ENCODE data around the gene RPS25.
A peak's percentile ranks its signal among the peaks of the same experiment; 100 is the strongest.

RPS25 gene

DNA sequence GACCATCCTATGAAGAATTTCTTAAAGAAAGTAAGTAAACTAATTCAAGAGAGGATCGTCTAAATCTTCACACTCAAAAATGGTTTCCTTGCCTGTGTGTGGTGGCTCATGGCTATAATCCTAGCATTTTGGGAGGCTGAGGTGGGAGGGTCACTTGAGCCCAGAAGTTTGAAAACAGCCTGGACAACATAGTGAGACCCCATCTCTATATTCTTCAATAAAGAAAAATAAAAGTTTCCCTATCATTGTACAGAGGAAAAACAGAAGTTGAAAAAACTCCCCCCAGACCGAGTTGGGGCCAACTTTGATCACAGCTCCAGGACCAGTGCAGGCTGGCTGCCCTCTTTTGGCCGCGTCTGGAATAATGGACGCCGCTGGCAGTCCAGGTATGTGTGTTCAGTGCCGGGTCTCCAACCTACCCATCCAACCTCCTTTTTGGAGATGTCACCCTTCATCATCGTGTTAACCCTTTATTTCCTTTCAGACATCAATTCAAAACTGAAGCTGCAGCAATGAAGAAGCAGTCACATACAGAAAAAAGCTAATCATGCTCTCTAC, 3.0 kb downstream of the RPS25 start:
- DNase-seq (ENCODE audit: low read depth) = no peak
- TF ChIP-seq CTCF (conservative IDR thresholded peaks at IDR 0.05; ENCODE audit: low read depth, low read length) = peak; percentile 42
- H3K4me3 ChIP-seq (ENCODE audit: low read depth, low read length) = no peak overlapping the region

GRCh38 chr11:119014209-119014924, 3.8 kb downstream of the RPS25 start:
- DNase-seq (ENCODE audit: low read depth) = no peak
- no peak for TF ChIP-seq CTCF (conservative IDR thresholded peaks at IDR 0.05; ENCODE audit: low read depth, low read length)

DNA sequence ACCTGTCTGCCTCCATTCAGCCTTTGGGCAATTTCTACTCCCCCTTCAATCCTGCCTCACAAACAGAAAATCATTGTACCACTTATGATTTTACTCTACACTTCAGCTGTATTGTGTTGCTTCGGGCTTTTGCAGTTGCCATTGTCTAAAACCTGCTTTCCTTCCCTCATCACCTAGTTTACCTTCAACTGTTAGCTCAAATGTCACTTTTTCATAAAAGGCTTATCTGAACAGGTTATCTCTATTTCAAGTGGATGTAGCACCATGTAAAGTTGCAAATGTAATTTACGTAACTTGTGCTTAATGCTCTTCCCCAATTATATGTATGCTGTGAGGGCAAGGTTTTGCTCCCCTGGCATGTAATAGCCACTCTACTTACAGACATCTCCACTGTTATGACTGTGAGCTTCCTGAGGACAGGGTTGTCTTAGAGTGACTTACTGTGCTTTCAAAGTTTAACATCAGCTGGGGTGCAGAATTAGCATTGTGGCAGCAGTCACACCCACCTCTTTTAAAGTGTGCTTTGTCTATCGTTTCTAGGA, 5.4 kb downstream of the RPS25 start:
- H3K4me3 ChIP-seq (ENCODE audit: low read depth, low read length) = no peak overlapping the region
- TF ChIP-seq CTCF (conservative IDR thresholded peaks at IDR 0.05; ENCODE audit: low read depth, low read length) = no peak
- no peak for DNase-seq (ENCODE audit: low read depth)

More at GRCh38 chr11:119014209-119014924, 3.8 kb downstream of the RPS25 start:
- no peak overlapping the region for H3K4me3 ChIP-seq (ENCODE audit: low read depth, low read length)

DNA sequence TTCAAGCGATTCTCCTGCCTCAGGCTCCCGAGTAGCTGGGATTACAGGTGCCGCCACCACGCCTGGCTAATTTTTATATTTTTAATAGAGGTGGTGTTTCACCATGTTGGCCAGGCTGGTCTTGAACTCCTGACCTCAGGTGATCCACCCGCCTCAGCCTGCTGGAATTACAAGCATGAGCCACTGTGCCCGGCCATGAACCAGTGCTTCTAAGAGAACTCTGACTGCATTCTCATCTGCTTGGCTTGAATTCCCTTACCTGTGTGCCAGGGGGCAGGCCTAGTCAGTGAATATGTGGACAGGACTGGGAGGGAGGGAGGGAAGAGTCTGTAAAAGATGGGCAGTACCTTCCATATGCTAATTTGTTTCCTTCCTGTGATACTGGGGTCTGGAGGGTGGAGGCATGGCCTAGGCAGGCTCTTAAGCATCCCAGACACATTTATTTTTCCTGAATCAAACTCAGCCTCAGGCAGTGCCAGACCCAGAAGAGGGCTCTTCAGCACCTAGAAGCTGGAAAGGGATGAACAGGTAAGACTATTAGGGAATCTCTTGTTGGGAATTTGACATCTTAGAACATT, 6.6 kb downstream of the RPS25 start:
- H3K4me3 ChIP-seq (ENCODE audit: low read depth, low read length) = no peak overlapping the region
- no peak for DNase-seq (ENCODE audit: low read depth)
- no peak for TF ChIP-seq CTCF (conservative IDR thresholded peaks at IDR 0.05; ENCODE audit: low read depth, low read length)

DNA sequence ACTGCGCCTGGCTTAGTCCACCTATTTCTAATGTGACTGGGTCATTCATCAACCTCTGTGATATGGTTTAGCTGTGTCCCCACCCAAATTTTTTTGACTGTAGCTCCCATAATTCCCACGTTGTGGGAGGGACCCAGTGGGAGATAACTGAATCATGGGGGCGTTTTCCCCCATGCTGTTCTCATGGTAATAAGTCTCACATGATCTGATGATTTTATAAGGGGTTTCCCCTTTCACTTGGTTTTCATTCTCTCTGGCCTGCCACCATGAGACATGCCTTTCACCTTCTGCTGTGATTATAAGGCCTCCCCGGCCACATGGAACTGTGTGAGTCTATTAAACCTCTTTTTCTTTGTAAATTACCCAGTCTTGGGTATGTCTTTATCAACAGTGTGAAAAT, 11.5 kb downstream of the RPS25 start:
- no peak for DNase-seq (ENCODE audit: low read depth)
- no peak for TF ChIP-seq CTCF (conservative IDR thresholded peaks at IDR 0.05; ENCODE audit: low read depth, low read length)

DNA sequence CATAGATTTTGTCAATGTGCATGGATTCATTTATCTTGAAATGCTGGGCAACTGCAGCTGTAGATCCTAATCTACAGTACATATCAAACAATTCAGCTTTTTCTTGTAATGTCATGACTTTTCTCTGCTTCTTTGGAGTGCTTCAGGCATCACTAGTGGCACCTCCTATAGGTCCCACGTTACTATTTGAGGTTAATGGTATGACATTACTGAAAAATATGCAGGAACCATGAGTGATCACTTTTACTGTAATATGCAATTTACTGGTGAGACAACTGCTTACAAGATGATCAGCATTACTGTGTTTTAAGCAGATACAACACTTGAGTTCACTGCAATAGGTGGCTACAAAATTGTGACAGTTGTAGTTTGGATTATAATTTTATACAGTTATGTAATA, 17.2 kb downstream of the RPS25 start:
- no peak for DNase-seq (ENCODE audit: low read depth)
- TF ChIP-seq CTCF (conservative IDR thresholded peaks at IDR 0.05; ENCODE audit: low read depth, low read length) = no peak

More for the DNA sequence above, 11.5 kb downstream of the RPS25 start:
- H3K4me3 ChIP-seq (ENCODE audit: low read depth, low read length) = no peak overlapping the region

More for the DNA sequence above, 17.2 kb downstream of the RPS25 start:
- no peak overlapping the region for H3K4me3 ChIP-seq (ENCODE audit: low read depth, low read length)
